SK-N-SH (cell line): ENCODE measurements around the gene PARD3B.

Experiments used
- EP300 ChIP-seq, 2 experiments: IDR thresholded peaks; 2 replicates each; pipeline versions ENCODE4 v1.4.0 to v1.6.1; 2012; ENCODE audit warnings: borderline replicate concordance in 1 of 2, low read depth in 1 of 2, low read length in 1 of 2
- JUND ChIP-seq: IDR thresholded peaks from 2 replicates; pipeline ENCODE4 v1.4.0; 2012
- RAD21 ChIP-seq: IDR thresholded peaks from 2 replicates; pipeline ENCODE4 v1.6.1; 2012; ENCODE audit warnings: mild to moderate bottlenecking, low read length
- RCOR1 ChIP-seq: fragments of 150-350 bp; IDR thresholded peaks from 2 replicates; pipeline ENCODE4 v1.6.1; 2017; ENCODE audit warnings: antibody characterized with exemption, low read length
- RXRA ChIP-seq: IDR thresholded peaks from 2 replicates; pipeline ENCODE4 v1.4.0; 2012; ENCODE audit warnings: low read depth, mild to moderate bottlenecking, borderline replicate concordance
- SIN3A ChIP-seq: IDR thresholded peaks from 2 replicates; pipeline ENCODE4 v1.6.1; 2012; ENCODE audit warnings: low read depth, mild to moderate bottlenecking, low read length, moderate library complexity, borderline replicate concordance
- SMC3 ChIP-seq: IDR thresholded peaks from 2 replicates; pipeline ENCODE4 v1.6.1; 2012; ENCODE audit warnings: low read depth, low read length, improper control_type of control experiment
- TCF12 ChIP-seq: IDR thresholded peaks from 2 replicates; pipeline ENCODE4 v1.4.0; 2012
- YY1 ChIP-seq: IDR thresholded peaks from 2 replicates; pipeline ENCODE4 v1.4.0; 2012; ENCODE audit warnings: low read depth, mild to moderate bottlenecking
- TF ChIP-seq, protein P1 (sequence below): fragments of 200-600 bp; sonication (generic); IDR thresholded peaks from 2 replicates; pipeline ENCODE4 v1.6.1; 2017; ENCODE audit warnings: antibody characterized with exemption, mild to moderate bottlenecking, moderate library complexity
- TF ChIP-seq, protein P2 (sequence below): fragments of 150-350 bp; IDR thresholded peaks from 2 replicates; pipeline ENCODE4 v1.6.1; 2017; ENCODE audit warnings: antibody characterized with exemption, low read length, low read depth, borderline replicate concordance
- TF ChIP-seq, protein P3 (sequence below): IDR thresholded peaks from 2 replicates; pipeline ENCODE4 v1.4.0; 2012; ENCODE audit warnings: low read depth

DNA sequence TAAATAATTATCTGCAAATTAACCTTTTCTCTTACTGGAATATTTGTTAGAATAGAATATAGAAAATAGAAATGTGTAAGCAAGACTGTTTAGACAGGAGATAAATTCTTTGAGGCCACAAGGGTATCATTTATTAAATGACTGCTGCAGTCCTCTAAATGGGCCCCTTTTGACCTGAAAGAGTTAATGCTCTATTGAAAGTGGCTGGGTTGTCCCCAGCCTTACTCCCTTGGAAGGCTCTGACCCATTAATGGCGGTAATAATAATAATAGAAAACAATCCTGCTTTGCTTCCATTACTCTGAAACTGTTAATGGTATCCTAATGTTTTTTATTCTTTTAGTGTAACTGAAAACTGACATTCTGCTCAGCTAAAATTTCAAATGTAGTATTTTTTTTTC, 739.1 kb downstream of the PARD3B start:
- TF ChIP-seq, protein P1, sequence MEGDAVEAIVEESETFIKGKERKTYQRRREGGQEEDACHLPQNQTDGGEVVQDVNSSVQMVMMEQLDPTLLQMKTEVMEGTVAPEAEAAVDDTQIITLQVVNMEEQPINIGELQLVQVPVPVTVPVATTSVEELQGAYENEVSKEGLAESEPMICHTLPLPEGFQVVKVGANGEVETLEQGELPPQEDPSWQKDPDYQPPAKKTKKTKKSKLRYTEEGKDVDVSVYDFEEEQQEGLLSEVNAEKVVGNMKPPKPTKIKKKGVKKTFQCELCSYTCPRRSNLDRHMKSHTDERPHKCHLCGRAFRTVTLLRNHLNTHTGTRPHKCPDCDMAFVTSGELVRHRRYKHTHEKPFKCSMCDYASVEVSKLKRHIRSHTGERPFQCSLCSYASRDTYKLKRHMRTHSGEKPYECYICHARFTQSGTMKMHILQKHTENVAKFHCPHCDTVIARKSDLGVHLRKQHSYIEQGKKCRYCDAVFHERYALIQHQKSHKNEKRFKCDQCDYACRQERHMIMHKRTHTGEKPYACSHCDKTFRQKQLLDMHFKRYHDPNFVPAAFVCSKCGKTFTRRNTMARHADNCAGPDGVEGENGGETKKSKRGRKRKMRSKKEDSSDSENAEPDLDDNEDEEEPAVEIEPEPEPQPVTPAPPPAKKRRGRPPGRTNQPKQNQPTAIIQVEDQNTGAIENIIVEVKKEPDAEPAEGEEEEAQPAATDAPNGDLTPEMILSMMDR, result no peak
- no peak for TF ChIP-seq SIN3A
- TF ChIP-seq RAD21, result no peak
- TF ChIP-seq RCOR1, result no peak
- TF ChIP-seq EP300 (IDR thresholded peaks at IDR 0.05; ENCODE audit: borderline replicate concordance in 1 of 2, low read depth in 1 of 2, low read length in 1 of 2), result no peak
- TF ChIP-seq, protein P2, sequence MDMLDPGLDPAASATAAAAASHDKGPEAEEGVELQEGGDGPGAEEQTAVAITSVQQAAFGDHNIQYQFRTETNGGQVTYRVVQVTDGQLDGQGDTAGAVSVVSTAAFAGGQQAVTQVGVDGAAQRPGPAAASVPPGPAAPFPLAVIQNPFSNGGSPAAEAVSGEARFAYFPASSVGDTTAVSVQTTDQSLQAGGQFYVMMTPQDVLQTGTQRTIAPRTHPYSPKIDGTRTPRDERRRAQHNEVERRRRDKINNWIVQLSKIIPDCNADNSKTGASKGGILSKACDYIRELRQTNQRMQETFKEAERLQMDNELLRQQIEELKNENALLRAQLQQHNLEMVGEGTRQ, result no peak
- TF ChIP-seq RXRA, result no peak
- no peak for TF ChIP-seq JUND
- TF ChIP-seq, protein P3, sequence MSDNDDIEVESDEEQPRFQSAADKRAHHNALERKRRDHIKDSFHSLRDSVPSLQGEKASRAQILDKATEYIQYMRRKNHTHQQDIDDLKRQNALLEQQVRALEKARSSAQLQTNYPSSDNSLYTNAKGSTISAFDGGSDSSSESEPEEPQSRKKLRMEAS, result no peak
- TF ChIP-seq YY1, result no peak
- no peak for TF ChIP-seq TCF12
- TF ChIP-seq SMC3, result no peak
